ENCODE measurements around the gene NBPF9. TPM values are rescaled to one million over a fixed set of nuclear protein-coding genes. Genes with fewer than 3 reads are reported as not detected.
"Not testable (repeated sequence)": the region's sequence is repeated elsewhere in the genome, so short reads cannot be mapped to it uniquely, and the experiment has no call there.

The NBPF9 gene
- total and polyA plus RNA-seq, 2 donors from 2014 or later: 5.3 to 17.8 TPM

- DNase-seq; intact Hi-C loops (cut with DNase I); H3K4me3 ChIP-seq (ENCODE audit: low read length in 3 of 3); H3K9me3 ChIP-seq (ENCODE audit: control insufficient read depth in 2 of 3, insufficient read depth in 1 of 3, low read length in 3 of 3); H3K36me3 ChIP-seq (ENCODE audit: control insufficient read depth in 2 of 3, insufficient read depth in 3 of 3, low read length in 3 of 3); H3K27ac ChIP-seq (ENCODE audit: low read depth in 2 of 2, low read length in 2 of 2); FAIRE-seq; H3K4me1 ChIP-seq (ENCODE audit: control insufficient read depth in 2 of 3, insufficient read depth in 2 of 3, low read depth in 1 of 3, low read length in 3 of 3); H3K27me3 ChIP-seq (ENCODE audit: control insufficient read depth, insufficient read depth, low read length); H3K9ac ChIP-seq (ENCODE audit: low read length in 3 of 3): not testable (repeated sequence)
Observed at GRCh38 chr1:149008769-149009168, 94.6 kb downstream of the NBPF9 start.

- FAIRE-seq; intact Hi-C loops (cut with DNase I): not testable (repeated sequence)
Observed at GRCh38 chr1:149008326-149008725, 95.0 kb downstream of the NBPF9 start.

More at GRCh38 chr1:149008326-149008725, 95.0 kb downstream of the NBPF9 start:
- DNase-seq; H3K27ac ChIP-seq (ENCODE audit: low read depth in 2 of 2, low read length in 2 of 2); H3K4me1 ChIP-seq (ENCODE audit: control insufficient read depth in 2 of 3, insufficient read depth in 2 of 3, low read depth in 1 of 3, low read length in 3 of 3); H3K9ac ChIP-seq (ENCODE audit: low read length in 3 of 3); H3K27me3 ChIP-seq (ENCODE audit: control insufficient read depth, insufficient read depth, low read length); H3K9me3 ChIP-seq (ENCODE audit: control insufficient read depth in 2 of 3, insufficient read depth in 1 of 3, low read length in 3 of 3); H3K4me3 ChIP-seq (ENCODE audit: low read length in 3 of 3); H3K36me3 ChIP-seq (ENCODE audit: control insufficient read depth in 2 of 3, insufficient read depth in 3 of 3, low read length in 3 of 3): not testable (repeated sequence)

Measured in kidney (tissue), 11 donors.